IMR-90 (cell line): ENCODE data around the gene GRM4.

Experiments
- CEBPB ChIP-seq: IDR thresholded peaks from 2 replicates; pipeline ENCODE4 v1.6.1; 2012; ENCODE audit warnings: low read depth, low read length, improper control_type of control experiment
- CTCF ChIP-seq: conservative IDR thresholded peaks from 2 replicates; pipeline ENCODE4 v1.5.1; 2012; ENCODE audit warnings: mild to moderate bottlenecking, low read depth, low read length, improper control_type of control experiment
- FOS ChIP-seq: fragments of 150-350 bp; IDR thresholded peaks from 2 replicates; pipeline ENCODE4 v1.6.1; 2016; ENCODE audit warnings: low read depth, low read length
- MAFK ChIP-seq: IDR thresholded peaks from 2 replicates; pipeline ENCODE4 v1.6.1; 2012; ENCODE audit warnings: low read depth, low read length, improper control_type of control experiment
- MXI1 ChIP-seq: IDR thresholded peaks from 2 replicates; pipeline ENCODE4 v1.6.1; 2012; ENCODE audit warnings: low read depth, mild to moderate bottlenecking, low read length, moderate library complexity, borderline replicate concordance
- NFE2L2 ChIP-seq: fragments of 150-350 bp; IDR thresholded peaks from 2 replicates; pipeline ENCODE4 v1.6.1; 2016; ENCODE audit warnings: low read depth, mild to moderate bottlenecking, low read length
- POLR2A ChIP-seq: IDR thresholded peaks from 2 replicates; pipeline ENCODE4 v1.6.1; 2012; ENCODE audit warnings: mild to moderate bottlenecking, low read depth, low read length
- RAD21 ChIP-seq: IDR thresholded peaks from 2 replicates; pipeline ENCODE4 v1.6.1; 2012; ENCODE audit warnings: low read length, improper control_type of control experiment
- RCOR1 ChIP-seq: IDR thresholded peaks from 2 replicates; pipeline ENCODE4 v1.6.1; 2012; ENCODE audit warnings: mild to moderate bottlenecking, low read length, improper control_type of control experiment; ENCODE audit not compliant: insufficient replicate concordance
- SMC3 ChIP-seq: fragments of 150-350 bp; IDR thresholded peaks from 2 replicates; pipeline ENCODE4 v1.6.1; 2016; ENCODE audit warnings: low read depth, mild to moderate bottlenecking, antibody characterized with exemption, low read length, moderate library complexity
- TF ChIP-seq, protein P1 (sequence below): fragments of 150-350 bp; IDR thresholded peaks from 2 replicates; pipeline ENCODE4 v1.6.1; 2017; ENCODE audit warnings: mild to moderate bottlenecking, antibody characterized with exemption, low read length, low read depth
- TF ChIP-seq, protein P2 (sequence below): fragments of 150-350 bp; IDR thresholded peaks from 2 replicates; pipeline ENCODE4 v1.6.1; 2016; ENCODE audit warnings: low read depth, mild to moderate bottlenecking, low read length, moderate library complexity, borderline replicate concordance

DNA sequence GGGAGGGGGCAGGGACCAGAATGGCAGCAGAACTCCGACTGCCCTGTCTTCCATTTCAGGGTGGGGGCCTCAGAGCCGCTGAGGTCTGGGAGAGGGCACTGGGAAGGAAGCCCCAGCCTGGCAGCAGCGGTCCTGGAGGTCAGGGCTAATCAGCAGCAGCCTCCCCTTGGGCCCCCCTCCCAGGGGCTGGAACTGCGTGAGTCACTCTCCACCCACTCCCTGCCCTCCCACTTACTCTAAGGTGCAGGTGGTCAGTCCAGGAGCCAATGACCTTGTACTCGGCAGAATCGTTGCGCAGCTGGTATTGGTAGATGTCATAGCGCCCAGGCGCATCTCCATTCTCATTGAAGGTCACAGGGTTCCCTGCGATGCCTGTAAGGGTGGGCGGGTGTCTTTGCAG is 105.9 kb downstream of the GRM4 start:
- TF ChIP-seq CTCF (no peak), POLR2A (no peak), MXI1 (no peak), MAFK (no peak), RCOR1 (no peak), SMC3 (no peak), NFE2L2 (no peak), RAD21 (no peak), CEBPB (no peak), FOS (no peak)
- TF ChIP-seq, protein P1, sequence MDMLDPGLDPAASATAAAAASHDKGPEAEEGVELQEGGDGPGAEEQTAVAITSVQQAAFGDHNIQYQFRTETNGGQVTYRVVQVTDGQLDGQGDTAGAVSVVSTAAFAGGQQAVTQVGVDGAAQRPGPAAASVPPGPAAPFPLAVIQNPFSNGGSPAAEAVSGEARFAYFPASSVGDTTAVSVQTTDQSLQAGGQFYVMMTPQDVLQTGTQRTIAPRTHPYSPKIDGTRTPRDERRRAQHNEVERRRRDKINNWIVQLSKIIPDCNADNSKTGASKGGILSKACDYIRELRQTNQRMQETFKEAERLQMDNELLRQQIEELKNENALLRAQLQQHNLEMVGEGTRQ: no peak
- TF ChIP-seq, protein P2, sequence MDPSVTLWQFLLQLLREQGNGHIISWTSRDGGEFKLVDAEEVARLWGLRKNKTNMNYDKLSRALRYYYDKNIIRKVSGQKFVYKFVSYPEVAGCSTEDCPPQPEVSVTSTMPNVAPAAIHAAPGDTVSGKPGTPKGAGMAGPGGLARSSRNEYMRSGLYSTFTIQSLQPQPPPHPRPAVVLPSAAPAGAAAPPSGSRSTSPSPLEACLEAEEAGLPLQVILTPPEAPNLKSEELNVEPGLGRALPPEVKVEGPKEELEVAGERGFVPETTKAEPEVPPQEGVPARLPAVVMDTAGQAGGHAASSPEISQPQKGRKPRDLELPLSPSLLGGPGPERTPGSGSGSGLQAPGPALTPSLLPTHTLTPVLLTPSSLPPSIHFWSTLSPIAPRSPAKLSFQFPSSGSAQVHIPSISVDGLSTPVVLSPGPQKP: no peak
